ENCODE data around the gene OBP2B.
"Not testable (repeated sequence)": the region's sequence is repeated elsewhere in the genome, so short reads cannot be mapped to it uniquely, and the experiment has no call there.

Gene OBP2B

GRCh38 chr9:133202688-133203453 lies 6.2 kb downstream of the OBP2B start:
- no peak for DNase-seq

- no peak for DNase-seq
These were observed 6.9 kb downstream of the OBP2B start for GRCh38 chr9:133202145-133202513.

GRCh38 chr9:133201424-133202144 lies 7.5 kb downstream of the OBP2B start:
- DNase-seq, result no peak

GRCh38 chr9:133200631-133201030 lies 8.4 kb downstream of the OBP2B start:
- DNase-seq, result no peak

GRCh38 chr9:133199648-133200321 lies 9.3 kb downstream of the OBP2B start:
- peak in 3 of 56 donors; percentile 3 to 18 (median 14) for DNase-seq

GRCh38 chr9:133195029-133195428 lies 14.0 kb downstream of the OBP2B start:
- no peak for DNase-seq

- DNase-seq, result no peak
These were observed 14.5 kb downstream of the OBP2B start for GRCh38 chr9:133194597-133194996.

GRCh38 chr9:133191989-133192388 lies 17.1 kb downstream of the OBP2B start:
- DNase-seq, result no peak

GRCh38 chr9:133189826-133190225 lies 19.2 kb downstream of the OBP2B start:
- DNase-seq, result no peak

GRCh38 chr9:133188843-133189180 lies 20.2 kb downstream of the OBP2B start:
- no peak for DNase-seq

GRCh38 chr9:133188006-133188842 lies 20.8 kb downstream of the OBP2B start:
- DNase-seq, result peak in 3 of 56 donors; percentile 3 to 32 (median 15)

- no peak for DNase-seq
These were observed 21.5 kb downstream of the OBP2B start for GRCh38 chr9:133187561-133188005.

- DNase-seq, result no peak
These were observed 22.3 kb downstream of the OBP2B start for GRCh38 chr9:133186736-133187135.

- DNase-seq, result peak in 15 of 56 donors; percentile 9 to 55 (median 15)
These were observed 24.1 kb downstream of the OBP2B start for GRCh38 chr9:133184971-133185370.

GRCh38 chr9:133182151-133182550 lies 26.9 kb downstream of the OBP2B start:
- DNase-seq, result no peak

- no peak for DNase-seq
These were observed 27.5 kb downstream of the OBP2B start for GRCh38 chr9:133181561-133181960.

GRCh38 chr9:133180953-133181352 lies 28.1 kb downstream of the OBP2B start:
- DNase-seq, result no peak

GRCh38 chr9:133173056-133173455 lies 36.0 kb downstream of the OBP2B start:
- DNase-seq, result no peak

- DNase-seq, result no peak
These were observed 37.7 kb downstream of the OBP2B start for GRCh38 chr9:133171161-133171961.

GRCh38 chr9:133170716-133171115 lies 38.3 kb downstream of the OBP2B start:
- no peak for DNase-seq

- DNase-seq, result not testable (repeated sequence)
These were observed 39.4 kb downstream of the OBP2B start for GRCh38 chr9:133169687-133170086.
